Measurements from ENCODE around the gene OPCML.

Gene OPCML

GRCh38 chr11:133271871-133272776 is 260.2 kb downstream of the OPCML start:
- no peak for DNase-seq

GRCh38 chr11:133271206-133271605 is 261.1 kb downstream of the OPCML start:
- no peak for DNase-seq

- DNase-seq: no peak
Observed at GRCh38 chr11:133269267-133269666, 263.0 kb downstream of the OPCML start.

- DNase-seq: no peak
Observed at GRCh38 chr11:133266986-133267385, 265.3 kb downstream of the OPCML start.

- DNase-seq: no peak
Observed at GRCh38 chr11:133265530-133266035, 266.7 kb downstream of the OPCML start.

GRCh38 chr11:133263332-133263731 is 269.0 kb downstream of the OPCML start:
- DNase-seq: no peak

GRCh38 chr11:133258751-133259150 is 273.6 kb downstream of the OPCML start:
- DNase-seq: no peak

GRCh38 chr11:133254601-133255000 is 277.7 kb downstream of the OPCML start:
- DNase-seq: no peak

- DNase-seq: no peak
Observed at GRCh38 chr11:133253570-133253969, 278.7 kb downstream of the OPCML start.

- no peak for DNase-seq
Observed at GRCh38 chr11:133251841-133252240, 280.5 kb downstream of the OPCML start.

GRCh38 chr11:133249530-133249929 is 282.8 kb downstream of the OPCML start:
- DNase-seq: no peak

GRCh38 chr11:133249065-133249464 is 283.2 kb downstream of the OPCML start:
- DNase-seq: no peak

- DNase-seq: no peak
Observed at GRCh38 chr11:133243832-133244231, 288.5 kb downstream of the OPCML start.

- DNase-seq: no peak
Observed at GRCh38 chr11:133240908-133241655, 291.2 kb downstream of the OPCML start.

- DNase-seq: no peak
Observed at GRCh38 chr11:133239575-133239974, 292.7 kb downstream of the OPCML start.

- DNase-seq: no peak
Observed at GRCh38 chr11:133238495-133238894, 293.8 kb downstream of the OPCML start.

GRCh38 chr11:133238027-133238426 is 294.3 kb downstream of the OPCML start:
- no peak for DNase-seq

- DNase-seq: no peak
Observed at GRCh38 chr11:133235381-133235780, 296.9 kb downstream of the OPCML start.

- no peak for DNase-seq
Observed at GRCh38 chr11:133234883-133235282, 297.4 kb downstream of the OPCML start.

- DNase-seq: no peak
Observed at GRCh38 chr11:133232665-133233064, 299.6 kb downstream of the OPCML start.

- DNase-seq: no peak
Observed at GRCh38 chr11:133230431-133230830, 301.9 kb downstream of the OPCML start.

- no peak for DNase-seq
Observed at GRCh38 chr11:133228471-133229329, 303.6 kb downstream of the OPCML start.

GRCh38 chr11:133227632-133228111 is 304.6 kb downstream of the OPCML start:
- no peak for DNase-seq
